Right lobe of liver (tissue), 6 donors: ENCODE data around the gene IDUA. TPM values are rescaled to one million over a fixed set of nuclear protein-coding genes. Genes with fewer than 3 reads are reported as not detected.

Experiments
- ATAC-seq, 4 donors: fragments of 200-7000 bp; cut with Tn5 transposase; one replicate each; pipeline ENCODE4 v1.9.1; 2020; ENCODE audit warnings: mild to moderate bottlenecking in 4 of 4, moderate library complexity in 4 of 4
- DNase-seq, 3 donors: peaks; one replicate each; pipeline ENCODE4 v3.0.0-alpha.2; 2020
- H3K27ac ChIP-seq, 3 donors: fragments of 200-600 bp; one replicate each; pipeline ENCODE4 v1.8.0; 2022
- H3K27me3 ChIP-seq, 2 donors: fragments of 200-600 bp; one replicate each; pipeline ENCODE4 v1.8.0; 2022
- H3K36me3 ChIP-seq, 4 donors: fragments of 200-600 bp; sonication (generic) in 1 of 4; one replicate each; pipeline versions ENCODE4 v1.5.1 to v1.8.0; 2017 to 2022; ENCODE audit warnings: control low read depth in 1 of 4
- H3K4me1 ChIP-seq, 4 donors: fragments of 200-600 bp; sonication (generic) in 1 of 4; one replicate each; pipeline versions ENCODE4 v1.5.1 to v1.8.0; 2017 to 2022; ENCODE audit warnings: control low read depth in 1 of 4
- H3K4me3 ChIP-seq, 3 donors: fragments of 200-600 bp; one replicate each; pipeline ENCODE4 v1.8.0; 2022
- H3K9me3 ChIP-seq, 4 donors: fragments of 200-600 bp; sonication (generic) in 1 of 4; one replicate each; pipeline versions ENCODE4 v1.5.1 to v1.8.0; 2017 to 2022; ENCODE audit warnings: control low read depth in 1 of 4
- CTCF ChIP-seq, 4 donors: fragments of 200-600 bp in 3 of 4; fragments of 450-650 bp in 1 of 4; IDR thresholded peaks; one replicate each; pipeline versions ENCODE4 v1.5.1 to v1.8.0; 2016 to 2022; ENCODE audit warnings: antibody characterized with exemption in 4 of 4, mild to moderate bottlenecking in 2 of 4
- POLR2A ChIP-seq: fragments of 450-650 bp; IDR thresholded peaks from one replicate; pipeline ENCODE4 v1.6.1; 2017; ENCODE audit warnings: antibody characterized with exemption, mild to moderate bottlenecking
- WGBS: methylation state at CpG from one replicate; pipeline ENCODE4 v1.1.6; 2018; ENCODE audit warnings: low coverage, low lambda C conversion rate; ENCODE audit not compliant: insufficient coverage; ENCODE audit errors: missing lambda C conversion rate; 5-methylcytosine and 5-hydroxymethylcytosine counted together
- intact Hi-C, 2 donors: fragments of 100-400 bp; cut with DNase I; formaldehyde crosslinking; loops; one replicate each; pipeline versions ENCODE4 v1.11.2 to v1.14.1; 2022
- total RNA-seq, 6 experiments: library from RNA; depleted of rRNA in 2 of 6; stranded (reverse); fragments of >200 nt in 2 of 6; fragmentation: NEBNext Ultra II Directional in 3 of 6; extraction: Animal tissue kit (Norgen Biotek cat#: 25700) in 3 of 6; gene quantifications; one replicate each; pipeline versions ENCODE4 v1.1.0 to v1.2.4, GENCODE V29; 2016 to 2023
- donor health status: DM: no; HTN: yes; CAD: no.
- donor health status: DM: no; HTN: no; CAD: no.
- donor health status: DM: no; HTN: no; CAD: no.
- donor health status: DM: no; HTN: yes; CAD: no.
- donor health status: DM: no; HTN: yes; CAD: no.

Gene IDUA
- total RNA-seq, 6 experiments from 2014 or later = 4.7 to 15.1 (median 11.0) TPM

- H3K27me3 ChIP-seq = no peaks in the 10 kb centered on the region
- TF ChIP-seq CTCF (IDR thresholded peaks at IDR 0.05) = no peak
- no peak for TF ChIP-seq POLR2A
- peaks cover 0 to 8% (median 0%) of the 10 kb centered on the region in 4 donors for H3K36me3 ChIP-seq
- H3K4me3 ChIP-seq = no peak overlapping the region
- H3K4me1 ChIP-seq = peaks cover 0 to 14% (median 6%) of the 10 kb centered on the region in 4 donors
- ATAC-seq (no peak), DNase-seq (no peak)
- intact Hi-C loops = no loop called here
- WGBS = no CpG with 5 or more reads among the region's 16 CpGs
- no peak overlapping the region for H3K27ac ChIP-seq
- H3K9me3 ChIP-seq = no peaks in the 10 kb centered on the region
Measured at GRCh38 chr4:1017211-1017610, 30.4 kb downstream of the IDUA start.

- 90% methylated on average over 6 of the region's 15 CpGs for WGBS
- peaks cover 0 to 12% (median 6%) of the 10 kb centered on the region in 4 donors for H3K4me1 ChIP-seq
- H3K4me3 ChIP-seq = no peak overlapping the region
- DNase-seq (no peak), ATAC-seq (no peak)
- H3K27me3 ChIP-seq = no peaks in the 10 kb centered on the region
- H3K27ac ChIP-seq = no peak overlapping the region
- intact Hi-C loops = no loop called here
- H3K36me3 ChIP-seq = peaks cover 0 to 8% (median 0%) of the 10 kb centered on the region in 4 donors
- no peaks in the 10 kb centered on the region for H3K9me3 ChIP-seq
- TF ChIP-seq CTCF (IDR thresholded peaks at IDR 0.05) = no peak
- no peak for TF ChIP-seq POLR2A
Measured at GRCh38 chr4:1017706-1018105, 30.9 kb downstream of the IDUA start.

GRCh38 chr4:1018147-1019020, 31.5 kb downstream of the IDUA start:
- no peak overlapping the region for H3K4me3 ChIP-seq
- no peak for TF ChIP-seq CTCF (IDR thresholded peaks at IDR 0.05)
- no peak for TF ChIP-seq POLR2A
- intact Hi-C loops = no loop called here
- ATAC-seq (no peak), DNase-seq (no peak)
- WGBS = no CpG with 5 or more reads among the region's 29 CpGs
- peaks cover 0 to 3% (median 0%) of the 10 kb centered on the region in 4 donors for H3K36me3 ChIP-seq
- H3K9me3 ChIP-seq = no peaks in the 10 kb centered on the region
- no peaks in the 10 kb centered on the region for H3K27me3 ChIP-seq
- no peak overlapping the region for H3K27ac ChIP-seq
- peaks cover 0 to 6% (median 3%) of the 10 kb centered on the region in 4 donors for H3K4me1 ChIP-seq

GRCh38 chr4:1019320-1019719, 32.5 kb downstream of the IDUA start:
- ATAC-seq (no peak), DNase-seq (no peak)
- no peak overlapping the region for H3K4me3 ChIP-seq
- TF ChIP-seq CTCF (IDR thresholded peaks at IDR 0.05) = no peak
- TF ChIP-seq POLR2A = no peak
- WGBS = no CpG with 5 or more reads among the region's 9 CpGs
- no peaks in the 10 kb centered on the region for H3K9me3 ChIP-seq
- no peaks in the 10 kb centered on the region for H3K4me1 ChIP-seq
- intact Hi-C loops = no loop called here
- H3K27me3 ChIP-seq = no peaks in the 10 kb centered on the region
- H3K27ac ChIP-seq = no peak overlapping the region
- peaks cover 0 to 2% (median under 1%) of the 10 kb centered on the region in 4 donors for H3K36me3 ChIP-seq
